DOHH2 (cell line): ENCODE measurements around the gene WDR48.

Source experiments
- CTCF ChIP-seq: fragments of 200-600 bp; sonication (generic); IDR thresholded peaks from one replicate; pipeline ENCODE4 v1.5.1; 2014; ENCODE audit warnings: antibody characterized with exemption, mild to moderate bottlenecking, low read depth, low read length; ENCODE audit not compliant: poor library complexity, severe bottlenecking
- EZH2phosphoT487 ChIP-seq: fragments of 200-600 bp; sonication (generic); IDR thresholded peaks from 2 replicates; pipeline ENCODE4 v1.6.1; 2017; ENCODE audit warnings: borderline replicate concordance, mild to moderate bottlenecking, antibody characterized with exemption, low read length, moderate library complexity, mixed read lengths

- TF ChIP-seq CTCF (no peak), EZH2phosphoT487 (no peak)
Measured at GRCh38 chr3:39118931-39119660, 67.3 kb downstream of the WDR48 start.
